HepG2 (cell line): ENCODE results near the gene KANSL3. TPM values are rescaled to one million over a fixed set of nuclear protein-coding genes. Genes with fewer than 3 reads are reported as not detected.
A peak's percentile ranks its signal among the peaks of the same experiment; 100 is the strongest.

ENCODE experiments used
- ATAC-seq: fragments of 200-7000 bp; cut with Tn5 transposase; 3 replicates; pipeline ENCODE4 v1.9.1; 2020; ENCODE audit warnings: mild to moderate bottlenecking, moderate library complexity
- BruUV-seq: library from RNA; stranded (reverse); fragments of 400-500 nt; replicated peaks from 2 replicates; lab custom pipeline; 2021; lab: Mats Ljungman, UMichigan
- CTCF ChIA-PET: fragments of 300-600 bp; formaldehyde crosslinking; extraction: SDS; loops from one replicate; lab custom pipeline; 2021; ENCODE audit warnings: low total read pairs, inconsistent platforms, low intra/inter-chr PET ratio; lab: Yijun Ruan, JAX
- POLR2A ChIA-PET: fragments of 350-600 bp; sonication (Branson Sonifier 250); formaldehyde crosslinking; loops from one replicate; lab custom pipeline; 2020; ENCODE audit warnings: antibody characterized with exemption, inconsistent platforms; lab: Yijun Ruan, JAX
- DNase-seq: peaks from one replicate; pipeline ENCODE4 v3.0.0-alpha.2; 2015; ENCODE audit warnings: low spot score
- FAIRE-seq: peaks from 3 replicates; lab custom pipeline; 2011; peaks lifted over from hg19 to GRCh38; lab: Jason Lieb, UNC
- H2AFZ ChIP-seq: one replicate; pipeline ENCODE4 v1.6.1; 2011; ENCODE audit warnings: low read length, inconsistent platforms
- H3K27ac ChIP-seq: fragments of 300-600 bp; 3 replicates; pipeline ENCODE4 v1.8.0; 2011; ENCODE audit warnings: mixed run types, mild to moderate bottlenecking, mixed read lengths, low read length, inconsistent platforms; ENCODE audit not compliant: insufficient read depth; ENCODE audit errors: extremely low read length
- H3K27me3 ChIP-seq, 2 experiments: fragments of 200-600 bp in 1 of 2; 2 replicates in 1 of 2; 3 replicates in 1 of 2; pipeline versions ENCODE4 v1.6.0 to v1.8.0; 2011; ENCODE audit warnings: low read length in 2 of 2, mild to moderate bottlenecking in 2 of 2, moderate library complexity in 2 of 2, inconsistent platforms in 1 of 2; ENCODE audit not compliant: insufficient read depth in 2 of 2, control insufficient read depth in 1 of 2
- H3K36me3 ChIP-seq, 2 experiments: fragments of 200-600 bp in 1 of 2; replicated peaks in 1 of 2; 2 replicates in 1 of 2; 3 replicates in 1 of 2; pipeline versions ENCODE4 v1.5.1 to v1.8.0; 2011; ENCODE audit warnings: low read length in 2 of 2, inconsistent platforms in 1 of 2; ENCODE audit not compliant: insufficient read depth in 2 of 2, control insufficient read depth in 1 of 2
- H3K4me1 ChIP-seq: 2 replicates; pipeline ENCODE4 v1.5.1; 2012; ENCODE audit warnings: low read length, inconsistent platforms; ENCODE audit not compliant: insufficient read depth
- H3K4me2 ChIP-seq: 2 replicates; pipeline ENCODE4 v1.6.0; 2011; ENCODE audit warnings: low read depth, low read length, inconsistent platforms
- H3K4me3 ChIP-seq, 3 experiments: fragments of 200-600 bp in 1 of 3; sonication (generic), shearing (Covaris generic) in 1 of 3; replicated peaks in 1 of 3; 2 replicates each; pipeline ENCODE4 v1.5.1; 2011 to 2016; ENCODE audit warnings: low read length in 3 of 3, inconsistent platforms in 2 of 3, low read depth in 2 of 3, mild to moderate bottlenecking in 2 of 3, control low read depth in 1 of 3, mixed read lengths in 1 of 3; ENCODE audit not compliant: insufficient read depth in 1 of 3
- H3K79me2 ChIP-seq: one replicate; pipeline ENCODE4 v1.6.1; 2011; ENCODE audit warnings: low read length, inconsistent platforms; ENCODE audit not compliant: insufficient read depth
- H3K9ac ChIP-seq: 2 replicates; pipeline ENCODE4 v1.6.0; 2011; ENCODE audit warnings: mild to moderate bottlenecking, low read depth, low read length, inconsistent platforms; ENCODE audit not compliant: insufficient read depth
- H3K9me3 ChIP-seq: 2 replicates; pipeline ENCODE4 v1.5.1; 2012; ENCODE audit warnings: mild to moderate bottlenecking, low read length
- H4K20me1 ChIP-seq: 2 replicates; pipeline ENCODE4 v1.6.0; 2011; ENCODE audit warnings: inconsistent platforms, mild to moderate bottlenecking, low read length, moderate library complexity; ENCODE audit not compliant: insufficient read depth
- GABPB1 ChIP-seq: IDR thresholded peaks from 2 replicates; pipeline ENCODE4 v1.6.1; 2016; ENCODE audit warnings: mild to moderate bottlenecking, missing genetic modification reagents, moderate library complexity, missing compliant biosample characterization
- HDAC1 ChIP-seq: sonication (generic); formaldehyde crosslinking; IDR thresholded peaks from 2 replicates; pipeline ENCODE4 v1.5.1; 2020; ENCODE audit warnings: mild to moderate bottlenecking, missing genetic modification reagents
- HMG20B ChIP-seq: conservative IDR thresholded peaks from 2 replicates; pipeline ENCODE4 v1.6.1; 2016; ENCODE audit warnings: missing genetic modification reagents, missing compliant biosample characterization
- ZBTB3 ChIP-seq: sonication (generic); formaldehyde crosslinking; IDR thresholded peaks from 2 replicates; pipeline ENCODE4 v1.4.0; 2020; ENCODE audit warnings: low read depth, mild to moderate bottlenecking, moderate library complexity, missing genetic modification reagents, borderline replicate concordance
- ZNF263 ChIP-seq: sonication (generic); formaldehyde crosslinking; IDR thresholded peaks from 2 replicates; pipeline ENCODE4 v1.4.0; 2020; ENCODE audit warnings: missing genetic modification reagents
- ZNF329 ChIP-seq: sonication (generic); formaldehyde crosslinking; IDR thresholded peaks from 2 replicates; pipeline ENCODE4 v1.9.0; 2021; ENCODE audit warnings: low read depth, mild to moderate bottlenecking, missing genetic modification reagents
- ZNF720 ChIP-seq: sonication (generic); formaldehyde crosslinking; IDR thresholded peaks from 2 replicates; pipeline ENCODE4 v1.4.0; 2020; ENCODE audit warnings: missing genetic modification reagents
- ZSCAN31 ChIP-seq: sonication (generic); formaldehyde crosslinking; IDR thresholded peaks from 2 replicates; pipeline ENCODE4 v1.5.0; 2020; ENCODE audit warnings: low read depth, mild to moderate bottlenecking, missing genetic modification reagents
- WGBS: methylation state at CpG from one replicate; pipeline ENCODE4 v1.1.6; 2017; ENCODE audit warnings: low lambda C conversion rate; 5-methylcytosine and 5-hydroxymethylcytosine counted together
- in situ Hi-C: cut with HindIII; loops from 2 replicates; pipeline ENCODE4 v1.10.0; 2017; ENCODE audit warnings: low pct_unique_long_range_greater_than_20kb; ENCODE audit not compliant: extremely low pct_ligation_motif_present
- intact Hi-C: fragments of 100-400 bp; cut with micrococcal nuclease; formaldehyde crosslinking; loops from one replicate; pipeline ENCODE4 v1.10.0; 2022; ENCODE audit not compliant: unreplicated experiment
- polyA plus RNA-seq, 8 experiments: library from polyadenylated mRNA; depleted of rRNA in 3 of 8; stranded (reverse) in 7 of 8; unstranded in 1 of 8; fragments of >200 nt; fragmentation: Illumina TruSeq in 4 of 8; extraction: Trizol in 4 of 8; gene quantifications; 2 replicates each; pipeline versions ENCODE4 v1.2.1 to v1.2.3, GENCODE V29; 2011 to 2016; ENCODE audit warnings: low read depth in 4 of 8, missing spikeins in 1 of 8, mixed read lengths in 1 of 8; ENCODE audit not compliant: insufficient read depth in 1 of 8
- total RNA-seq, 5 experiments: library from RNA; depleted of rRNA; stranded (reverse); fragments of >200 nt; fragmentation: Illumina TruSeq; extraction: Trizol; gene quantifications; 2 replicates each; pipeline ENCODE4 v1.2.3, GENCODE V29; 2016; ENCODE audit warnings: low read depth in 1 of 5
- TF ChIP-seq, protein P1 (sequence below): sonication (generic); formaldehyde crosslinking; IDR thresholded peaks from 2 replicates; pipeline ENCODE4 v1.8.1; 2023; ENCODE audit warnings: mild to moderate bottlenecking, inconsistent platforms, moderate library complexity, missing genetic modification reagents, borderline replicate concordance
- TF ChIP-seq, protein P2 (sequence below): sonication (generic); formaldehyde crosslinking; IDR thresholded peaks from 2 replicates; pipeline ENCODE4 v1.5.0; 2020; ENCODE audit warnings: mild to moderate bottlenecking, missing genetic modification reagents, moderate library complexity

KANSL3 gene
- total and polyA plus RNA-seq, 2 of the 13 experiments (the other 11 are each of a cell fraction or from before 2014, with no cell fraction given) = 20.8 to 37.3 TPM

DNA sequence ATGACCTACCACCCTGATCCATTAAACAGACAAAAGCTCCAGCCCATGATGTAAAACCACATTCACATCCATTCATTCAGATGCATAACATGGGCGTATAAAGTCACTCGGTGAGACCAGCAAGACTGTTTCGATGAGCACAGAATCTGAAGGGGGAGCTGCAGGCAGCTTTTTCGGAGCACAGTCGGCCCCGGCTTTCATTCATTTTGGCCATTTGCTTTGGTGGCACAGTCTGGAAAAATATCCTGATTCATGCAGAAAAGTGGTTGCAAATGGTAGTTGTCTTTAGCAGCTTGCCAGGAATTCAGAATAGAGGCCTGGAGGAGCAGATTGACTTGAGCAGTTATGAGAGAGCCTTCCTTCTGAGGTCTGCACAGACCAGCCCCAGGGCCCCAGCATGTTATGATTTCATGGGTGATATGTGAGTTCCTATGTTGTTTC lies 90.4 kb downstream of the KANSL3 start (continued):
- TF ChIP-seq, protein P1, sequence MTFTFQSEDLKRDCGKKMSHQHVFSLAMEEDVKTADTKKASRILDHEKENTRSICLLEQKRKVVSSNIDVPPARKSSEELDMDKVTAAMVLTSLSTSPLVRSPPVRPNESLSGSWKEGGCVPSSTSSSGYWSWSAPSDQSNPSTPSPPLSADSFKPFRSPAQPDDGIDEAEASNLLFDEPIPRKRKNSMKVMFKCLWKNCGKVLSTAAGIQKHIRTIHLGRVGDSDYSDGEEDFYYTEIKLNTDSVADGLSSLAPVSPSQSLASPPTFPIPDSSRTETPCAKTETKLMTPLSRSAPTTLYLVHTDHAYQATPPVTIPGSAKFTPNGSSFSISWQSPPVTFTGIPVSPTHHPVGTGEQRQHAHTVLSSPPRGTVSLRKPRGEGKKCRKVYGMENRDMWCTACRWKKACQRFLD (CRISPR knock-in tag) = no peak

DNA sequence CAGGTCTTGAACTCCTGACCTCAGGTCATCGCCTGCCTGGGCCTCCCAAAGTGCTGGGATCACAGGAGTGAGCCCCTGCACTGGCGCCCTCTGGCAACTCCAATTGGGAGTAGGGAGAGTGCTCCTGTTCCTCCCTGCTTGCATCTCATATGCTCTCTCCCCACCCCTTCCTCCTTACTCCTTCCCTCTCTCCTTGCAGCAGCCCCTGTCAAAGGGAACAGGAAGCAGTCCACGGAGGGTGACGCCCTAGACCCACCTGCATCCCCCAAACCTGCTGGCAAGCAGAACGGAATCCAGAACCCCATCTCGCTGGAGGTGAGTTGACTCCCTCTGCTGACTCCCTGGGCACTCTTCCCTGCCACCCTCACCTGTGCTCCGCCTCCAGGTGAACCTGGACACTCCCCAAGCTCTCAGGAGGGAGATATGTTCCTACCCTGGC lies 90.9 kb downstream of the KANSL3 start:
- ChIA-PET CTCF (no interaction called here), POLR2A (interaction anchor here (1.8 kb wide), 1 partner anchor 9 kb away, joined by 5 read pairs; no protein-coding TSS in a partner anchor)
- peaks cover 19% of the 10 kb centered on the region for H3K4me1 ChIP-seq
- H3K9ac ChIP-seq = no peak overlapping the region
- FAIRE-seq (no peak), DNase-seq (no peak), ATAC-seq (no peak)
- 96% methylated on average over 7 of the region's 7 CpGs for whole genome bisulfite sequencing
- H3K4me2 ChIP-seq = no peak overlapping the region
- no peak overlapping the region for H3K4me3 ChIP-seq
- no peak overlapping the region for H2AFZ ChIP-seq
- H3K36me3 ChIP-seq = no peaks in the 10 kb centered on the region; a peak in 1 of 5 replicates
- no peaks in the 10 kb centered on the region for H3K27me3 ChIP-seq
- in situ Hi-C loops (no loop called here), intact Hi-C loops (no loop called here)
- TF ChIP-seq GABPB1 (CRISPR knock-in tag) (no peak), ZBTB3 (no peak), ZNF720 (no peak), ZNF329 (CRISPR knock-in tag) (no peak), HDAC1 (no peak), ZNF263 (CRISPR knock-in tag) (0 out of 2 replicates have a peak, but pooled peaks have one; percentile 38), HMG20B (CRISPR knock-in tag) (no peak), ZSCAN31 (no peak)
- TF ChIP-seq, protein P2, sequence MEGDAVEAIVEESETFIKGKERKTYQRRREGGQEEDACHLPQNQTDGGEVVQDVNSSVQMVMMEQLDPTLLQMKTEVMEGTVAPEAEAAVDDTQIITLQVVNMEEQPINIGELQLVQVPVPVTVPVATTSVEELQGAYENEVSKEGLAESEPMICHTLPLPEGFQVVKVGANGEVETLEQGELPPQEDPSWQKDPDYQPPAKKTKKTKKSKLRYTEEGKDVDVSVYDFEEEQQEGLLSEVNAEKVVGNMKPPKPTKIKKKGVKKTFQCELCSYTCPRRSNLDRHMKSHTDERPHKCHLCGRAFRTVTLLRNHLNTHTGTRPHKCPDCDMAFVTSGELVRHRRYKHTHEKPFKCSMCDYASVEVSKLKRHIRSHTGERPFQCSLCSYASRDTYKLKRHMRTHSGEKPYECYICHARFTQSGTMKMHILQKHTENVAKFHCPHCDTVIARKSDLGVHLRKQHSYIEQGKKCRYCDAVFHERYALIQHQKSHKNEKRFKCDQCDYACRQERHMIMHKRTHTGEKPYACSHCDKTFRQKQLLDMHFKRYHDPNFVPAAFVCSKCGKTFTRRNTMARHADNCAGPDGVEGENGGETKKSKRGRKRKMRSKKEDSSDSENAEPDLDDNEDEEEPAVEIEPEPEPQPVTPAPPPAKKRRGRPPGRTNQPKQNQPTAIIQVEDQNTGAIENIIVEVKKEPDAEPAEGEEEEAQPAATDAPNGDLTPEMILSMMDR (CRISPR knock-in tag) = 0 out of 2 replicates have a peak, but pooled peaks have one; percentile 2
- H3K79me2 ChIP-seq = no peaks in the 10 kb centered on the region
- H3K9me3 ChIP-seq = no peaks in the 10 kb centered on the region
- H3K27ac ChIP-seq = no peak overlapping the region
- H4K20me1 ChIP-seq = no peaks in the 10 kb centered on the region
- no TSS peak for BruUV-seq
